K562 (cell line): Measurements from ENCODE around the gene LOXHD1. TPM values are rescaled to one million over a fixed set of nuclear protein-coding genes. Genes with fewer than 3 reads are reported as not detected.

Source experiments
- ATAC-seq: fragments of 200-7000 bp; cut with Tn5 transposase; 3 replicates; pipeline ENCODE4 v1.9.1; 2020; ENCODE audit warnings: moderate library complexity
- BruUV-seq: library from RNA; stranded (reverse); fragments of 400-500 nt; replicated peaks from 2 replicates; lab custom pipeline; 2021; lab: Mats Ljungman, UMichigan
- CTCF ChIA-PET: fragments of 300-600 bp; formaldehyde crosslinking; extraction: SDS; loops from one replicate; lab custom pipeline; 2021; ENCODE audit warnings: low intra/inter-chr PET ratio; lab: Yijun Ruan, JAX
- POLR2A ChIA-PET: fragments of 300-600, 350-650 bp; sonication (Branson Sonifier 250); formaldehyde crosslinking; extraction: SDS; loops from one replicate; lab custom pipeline; 2021; ENCODE audit warnings: antibody characterized with exemption, inconsistent platforms; lab: Yijun Ruan, JAX
- DNase-seq, 4 experiments: peaks; one replicate each; pipeline versions ENCODE4 v3.0.0 to v3.0.0-alpha.2; 2011 to 2018; ENCODE audit warnings: low spot score in 3 of 4, mixed read lengths in 3 of 4; ENCODE audit errors: extremely low read depth in 1 of 4
- FAIRE-seq: peaks from 2 replicates; lab custom pipeline; 2011; peaks lifted over from hg19 to GRCh38; lab: Jason Lieb, UNC
- H2AFZ ChIP-seq: 2 replicates; pipeline ENCODE4 v1.6.0; 2011; ENCODE audit warnings: low read depth, low read length, control low read depth, inconsistent platforms
- H3K27ac ChIP-seq: fragments of 200-600 bp; 3 replicates; pipeline ENCODE4 v1.8.0; 2011; ENCODE audit warnings: low read depth, mild to moderate bottlenecking, control low read depth, inconsistent platforms, low read length, moderate library complexity, mixed read lengths; ENCODE audit errors: extremely low read depth
- H3K27me3 ChIP-seq, 2 experiments: fragments of 300-600 bp in 1 of 2; 2 replicates in 1 of 2; 3 replicates in 1 of 2; pipeline versions ENCODE4 v1.6.0 to v1.8.0; 2011; ENCODE audit warnings: inconsistent platforms in 2 of 2, low read length in 2 of 2, mild to moderate bottlenecking in 1 of 2, mixed read lengths in 1 of 2, moderate library complexity in 1 of 2; ENCODE audit not compliant: control insufficient read depth in 2 of 2, insufficient read depth in 2 of 2
- H3K36me3 ChIP-seq: fragments of 300-600 bp; 3 replicates; pipeline ENCODE4 v1.8.0; 2011; ENCODE audit warnings: mild to moderate bottlenecking, low read length, inconsistent platforms; ENCODE audit not compliant: control insufficient read depth, insufficient read depth
- H3K4me1 ChIP-seq, 2 experiments: fragments of 200-600 bp in 1 of 2; replicated peaks in 1 of 2; 2 replicates in 1 of 2; 3 replicates in 1 of 2; pipeline versions ENCODE4 v1.5.1 to v1.8.0; 2011; ENCODE audit warnings: inconsistent platforms in 2 of 2, low read length in 2 of 2, mild to moderate bottlenecking in 1 of 2, mixed read lengths in 1 of 2, moderate library complexity in 1 of 2; ENCODE audit not compliant: control insufficient read depth in 2 of 2, insufficient read depth in 2 of 2
- H3K4me2 ChIP-seq: 2 replicates; pipeline ENCODE4 v1.6.1; 2011; ENCODE audit warnings: low read length, control low read depth, inconsistent platforms, mixed read lengths; ENCODE audit not compliant: insufficient read depth
- H3K4me3 ChIP-seq: fragments of 200-600 bp; sonication (generic), shearing (Covaris generic); 2 replicates; pipeline ENCODE4 v1.5.1; 2016; ENCODE audit warnings: control low read depth, inconsistent platforms
- H3K79me2 ChIP-seq: fragments of 200-600 bp; 3 replicates; pipeline ENCODE4 v1.8.0; 2011; ENCODE audit warnings: low read length, inconsistent platforms; ENCODE audit not compliant: control insufficient read depth, insufficient read depth
- H3K9ac ChIP-seq, 2 experiments: 2 replicates each; pipeline versions ENCODE4 v1.6.0 to v1.6.1; 2011; ENCODE audit warnings: low read depth in 2 of 2, low read length in 2 of 2, control low read depth in 1 of 2, inconsistent platforms in 1 of 2, mild to moderate bottlenecking in 1 of 2, mixed read lengths in 1 of 2; ENCODE audit not compliant: insufficient read depth in 1 of 2
- H3K9me1 ChIP-seq: one replicate; pipeline ENCODE4 v1.6.0; 2011; ENCODE audit warnings: inconsistent platforms, mild to moderate bottlenecking, low read length, moderate library complexity; ENCODE audit not compliant: control insufficient read depth, insufficient read depth
- H3K9me3 ChIP-seq: replicated peaks from 2 replicates; pipeline ENCODE4 v1.5.1; 2011; ENCODE audit warnings: low read depth, low read length, inconsistent platforms; ENCODE audit not compliant: control insufficient read depth, insufficient read depth
- H4K20me1 ChIP-seq: replicated peaks from 2 replicates; pipeline ENCODE4 v1.6.1; 2011; ENCODE audit warnings: low read length, inconsistent platforms, mixed read lengths; ENCODE audit not compliant: control insufficient read depth, insufficient read depth
- POLR2A ChIP-seq: fragments of 450-650 bp; conservative IDR thresholded peaks from 2 replicates; pipeline ENCODE4 v1.6.1; 2016
- SMC3 ChIP-seq: conservative IDR thresholded peaks from 2 replicates; pipeline ENCODE4 v1.6.1; 2011; ENCODE audit warnings: low read depth, low read length, improper control_type of control experiment; ENCODE audit not compliant: insufficient read depth
- TCF3 ChIP-seq: sonication (generic); formaldehyde crosslinking; IDR thresholded peaks from 2 replicates; pipeline ENCODE4 v1.4.0; 2020; ENCODE audit warnings: mild to moderate bottlenecking, missing genetic modification reagents
- ZBTB7A ChIP-seq: IDR thresholded peaks from 2 replicates; pipeline ENCODE4 v1.6.1; 2011; ENCODE audit warnings: low read depth, mild to moderate bottlenecking, low read length, moderate library complexity, borderline replicate concordance; ENCODE audit not compliant: control insufficient read depth
- ZNF212 ChIP-seq: fragments of 450-650 bp; formaldehyde crosslinking; IDR thresholded peaks from 2 replicates; pipeline ENCODE4 v1.4.0; 2020; ENCODE audit warnings: mild to moderate bottlenecking
- WGBS: fragments of 100-300 bp; shearing (Covaris generic); methylation state at CpG from one replicate; pipeline ENCODE4 v1.1.6; 2016; ENCODE audit warnings: low coverage, mixed read lengths; ENCODE audit not compliant: insufficient coverage; ENCODE audit errors: missing lambda C conversion rate; 5-methylcytosine and 5-hydroxymethylcytosine counted together
- in situ Hi-C: fragments of 300-500 bp; cut with MboI; formaldehyde crosslinking; loops from 4 replicates; pipeline ENCODE4 v1.15.0; 2018; ENCODE audit warnings: inconsistent platforms, mixed read lengths
- intact Hi-C: fragments of 100-400 bp; cut with micrococcal nuclease; formaldehyde crosslinking; loops from 2 replicates; pipeline ENCODE4 v1.14.2; 2022
- polyA plus RNA-seq, 8 experiments: library from polyadenylated mRNA; depleted of rRNA in 4 of 8; stranded (reverse) in 5 of 8; unstranded in 3 of 8; fragments of >200 nt; fragmentation: Nextera tagmentation in 2 of 8; fragmentation: Illumina TruSeq in 1 of 8; extraction: Ambion mirVana in 2 of 8; extraction: Trizol in 1 of 8; gene quantifications; 2 replicates each; pipeline versions ENCODE4 v1.2.1 to v1.2.3, GENCODE V29; 2011 to 2014; ENCODE audit warnings: inconsistent platforms in 1 of 8, missing spikeins in 1 of 8
- total RNA-seq, 7 experiments: library from RNA; depleted of rRNA in 6 of 7; stranded (reverse); fragments of >200 nt in 6 of 7; fragmentation: Illumina TruSeq in 2 of 7; extraction: Trizol in 2 of 7; gene quantifications; 2 replicates each; pipeline versions ENCODE4 v1.2.1 to v1.2.3, GENCODE V29; 2011 to 2021; ENCODE audit warnings: low replicate concordance in 1 of 7
- TF ChIP-seq, protein P1 (sequence below), 2 experiments: IDR thresholded peaks; 2 replicates each; pipeline ENCODE4 v1.6.1; 2012; ENCODE audit warnings: improper control_type of control experiment in 2 of 2, low read depth in 2 of 2, low read length in 2 of 2, borderline replicate concordance in 1 of 2

Gene LOXHD1
- total and polyA plus RNA-seq, 9 of the 15 experiments (the other 6 are each of a cell fraction or from before 2014, with no cell fraction given), result not detected

DNA sequence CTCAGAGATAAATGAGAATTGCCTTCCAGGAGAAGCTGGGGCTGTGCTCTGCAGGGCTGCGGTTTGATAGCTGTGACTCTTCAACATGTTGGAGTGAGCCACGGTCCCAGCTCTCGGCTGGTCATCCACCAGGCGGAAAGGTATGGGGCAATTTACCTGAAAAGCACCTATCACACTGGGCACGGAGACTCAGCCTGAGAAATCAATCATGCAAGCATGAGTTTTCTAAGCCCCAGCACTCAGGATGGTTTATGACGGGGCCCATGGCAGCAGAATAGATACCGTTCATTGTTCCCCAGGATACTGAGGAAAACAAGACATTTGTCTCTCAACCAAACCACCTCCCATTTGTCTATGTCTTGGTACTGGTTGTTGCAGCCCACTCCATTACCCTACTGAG, 83.9 kb downstream of the LOXHD1 start:
- no peaks in the 10 kb centered on the region; a peak in 1 of 5 replicates for H3K4me1 ChIP-seq
- CTCF ChIA-PET, result no interaction called here
- H4K20me1 ChIP-seq, result no peaks in the 10 kb centered on the region
- no peak overlapping the region for H2AFZ ChIP-seq
- no peak overlapping the region for H3K27ac ChIP-seq
- H3K4me3 ChIP-seq, result no peak overlapping the region
- no peaks in the 10 kb centered on the region for H3K27me3 ChIP-seq
- POLR2A ChIA-PET, result interaction anchor here (0.9 kb wide), 1 partner anchor 61 kb away, joined by 3 read pairs; no protein-coding TSS in a partner anchor
- 0% methylated on average over 3 of the region's 7 CpGs for WGBS
- BruUV-seq, result no TSS peak
- H3K36me3 ChIP-seq, result no peaks in the 10 kb centered on the region
- H3K4me2 ChIP-seq, result no peak overlapping the region
- FAIRE-seq, result no peak
- no peaks in the 10 kb centered on the region for H3K9me3 ChIP-seq
- no peaks in the 10 kb centered on the region for H3K79me2 ChIP-seq
- DNase-seq, result no peak
- intact Hi-C loops (no loop called here), in situ Hi-C loops (no loop called here)
- ATAC-seq, result no peak
- TF ChIP-seq ZBTB7A (no peak), POLR2A (no peak), TCF3 (no peak), ZNF212 (CRISPR knock-in tag) (no peak), SMC3 (no peak)
- TF ChIP-seq, protein P1, sequence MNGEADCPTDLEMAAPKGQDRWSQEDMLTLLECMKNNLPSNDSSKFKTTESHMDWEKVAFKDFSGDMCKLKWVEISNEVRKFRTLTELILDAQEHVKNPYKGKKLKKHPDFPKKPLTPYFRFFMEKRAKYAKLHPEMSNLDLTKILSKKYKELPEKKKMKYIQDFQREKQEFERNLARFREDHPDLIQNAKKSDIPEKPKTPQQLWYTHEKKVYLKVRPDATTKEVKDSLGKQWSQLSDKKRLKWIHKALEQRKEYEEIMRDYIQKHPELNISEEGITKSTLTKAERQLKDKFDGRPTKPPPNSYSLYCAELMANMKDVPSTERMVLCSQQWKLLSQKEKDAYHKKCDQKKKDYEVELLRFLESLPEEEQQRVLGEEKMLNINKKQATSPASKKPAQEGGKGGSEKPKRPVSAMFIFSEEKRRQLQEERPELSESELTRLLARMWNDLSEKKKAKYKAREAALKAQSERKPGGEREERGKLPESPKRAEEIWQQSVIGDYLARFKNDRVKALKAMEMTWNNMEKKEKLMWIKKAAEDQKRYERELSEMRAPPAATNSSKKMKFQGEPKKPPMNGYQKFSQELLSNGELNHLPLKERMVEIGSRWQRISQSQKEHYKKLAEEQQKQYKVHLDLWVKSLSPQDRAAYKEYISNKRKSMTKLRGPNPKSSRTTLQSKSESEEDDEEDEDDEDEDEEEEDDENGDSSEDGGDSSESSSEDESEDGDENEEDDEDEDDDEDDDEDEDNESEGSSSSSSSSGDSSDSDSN (IDR thresholded peaks at IDR 0.05; ENCODE audit: borderline replicate concordance in 1 of 2, low read depth in 2 of 2, low read length in 2 of 2), result no peak
- no peaks in the 10 kb centered on the region for H3K9me1 ChIP-seq
- no peak overlapping the region for H3K9ac ChIP-seq
